ENCODE measurements around the gene KCNA3.

Gene KCNA3

DNA sequence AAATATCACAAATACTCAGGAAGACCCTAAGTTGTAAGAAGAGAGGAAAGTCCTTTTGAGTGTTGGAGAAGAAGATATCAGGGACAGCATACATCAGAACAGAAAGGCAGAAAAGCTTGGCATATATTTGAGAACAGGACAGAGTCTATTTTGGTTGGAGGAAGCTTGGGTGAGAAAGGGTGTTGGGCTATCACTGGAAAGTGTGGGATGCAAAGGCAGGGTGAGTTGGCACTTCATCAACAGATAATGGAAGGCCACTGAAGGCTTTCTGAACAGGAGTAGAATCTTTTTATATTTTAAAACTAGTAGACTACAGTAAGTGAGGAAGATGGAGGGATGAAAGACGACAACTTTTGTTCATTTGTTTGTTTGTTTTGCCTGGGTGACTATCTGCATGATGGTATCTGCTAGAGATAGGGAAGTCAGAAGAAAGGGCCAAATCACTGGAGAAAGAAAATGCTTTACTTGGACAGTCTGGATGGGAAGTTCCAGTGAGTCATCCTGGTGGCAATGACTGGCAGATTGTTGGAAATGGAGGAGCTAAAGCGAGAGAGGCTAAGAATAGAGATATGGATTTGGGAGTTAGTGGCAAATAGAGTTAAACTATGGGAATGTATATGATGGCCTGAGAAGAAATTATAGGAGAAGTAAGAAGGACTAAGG is 34.9 kb downstream of the KCNA3 start:
- DNase-seq (ENCODE audit: low spot score in 2 of 2) (no peak), ATAC-seq (ENCODE audit: low read depth) (no peak)
- no peaks in the 10 kb centered on the region for H3K36me3 Mint-ChIP-seq
- H3K4me1 Mint-ChIP-seq: peaks cover 35% of the 10 kb centered on the region
- H3K27me3 Mint-ChIP-seq: no peaks in the 10 kb centered on the region
- H3K4me3 Mint-ChIP-seq: no peak overlapping the region
- no peak overlapping the region for H3K27ac Mint-ChIP-seq
- H3K9me3 Mint-ChIP-seq: peaks cover 3% of the 10 kb centered on the region

DNA sequence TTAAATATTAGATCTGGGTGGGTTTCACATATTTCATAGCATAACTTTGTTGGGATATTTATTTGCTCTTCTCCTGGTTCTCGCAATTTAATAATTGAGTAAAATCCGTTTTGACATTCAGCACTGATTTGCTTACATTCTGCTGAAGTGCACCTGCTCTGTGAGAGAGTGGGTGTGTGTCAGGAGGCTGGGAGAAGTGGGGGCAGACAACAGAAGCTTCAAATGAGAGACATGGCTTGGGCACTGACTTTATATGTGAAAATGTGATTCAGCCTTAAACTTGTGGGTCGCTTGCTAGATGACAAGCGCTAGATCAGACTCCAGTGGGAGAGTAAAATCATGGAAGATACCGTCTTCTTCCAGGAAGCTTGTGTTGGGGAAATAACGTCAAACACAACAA is 36.2 kb downstream of the KCNA3 start:
- ATAC-seq (ENCODE audit: low read depth) (no peak), DNase-seq (ENCODE audit: low spot score in 2 of 2) (no peak)
- H3K4me1 Mint-ChIP-seq: peaks cover 40% of the 10 kb centered on the region
- H3K27me3 Mint-ChIP-seq: no peaks in the 10 kb centered on the region
- H3K36me3 Mint-ChIP-seq: no peaks in the 10 kb centered on the region
- H3K9me3 Mint-ChIP-seq: peaks cover 3% of the 10 kb centered on the region
- no peak overlapping the region for H3K27ac Mint-ChIP-seq
- no peak overlapping the region for H3K4me3 Mint-ChIP-seq

DNA sequence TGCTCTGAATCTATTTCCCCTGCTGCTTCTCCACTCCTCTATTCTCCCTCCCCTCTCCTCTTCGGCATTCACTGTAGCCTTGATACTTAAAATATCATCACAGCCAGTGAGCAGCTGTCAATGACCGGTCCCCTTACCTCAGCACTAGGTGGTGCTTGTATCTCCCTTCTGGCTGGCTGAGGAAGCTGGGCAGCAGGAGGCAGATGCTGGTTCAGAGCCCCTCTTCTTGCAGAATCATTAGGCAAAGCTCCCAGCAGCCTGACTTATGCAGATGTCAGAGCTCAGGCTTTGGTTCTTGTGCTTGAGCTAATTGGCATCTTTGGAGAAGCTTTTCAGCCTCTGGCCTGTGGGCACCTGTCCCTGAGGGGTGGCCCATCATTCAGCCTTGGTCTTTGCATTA is 36.7 kb downstream of the KCNA3 start:
- H3K27me3 Mint-ChIP-seq: no peaks in the 10 kb centered on the region
- DNase-seq (ENCODE audit: low spot score in 2 of 2): no peak
- peaks cover 3% of the 10 kb centered on the region for H3K9me3 Mint-ChIP-seq
- no peak overlapping the region for H3K4me3 Mint-ChIP-seq
- H3K27ac Mint-ChIP-seq: peak overlapping the region; percentile 11
- no peaks in the 10 kb centered on the region for H3K36me3 Mint-ChIP-seq
- ATAC-seq (ENCODE audit: low read depth): no peak
- H3K4me1 Mint-ChIP-seq: peaks cover 45% of the 10 kb centered on the region

DNA sequence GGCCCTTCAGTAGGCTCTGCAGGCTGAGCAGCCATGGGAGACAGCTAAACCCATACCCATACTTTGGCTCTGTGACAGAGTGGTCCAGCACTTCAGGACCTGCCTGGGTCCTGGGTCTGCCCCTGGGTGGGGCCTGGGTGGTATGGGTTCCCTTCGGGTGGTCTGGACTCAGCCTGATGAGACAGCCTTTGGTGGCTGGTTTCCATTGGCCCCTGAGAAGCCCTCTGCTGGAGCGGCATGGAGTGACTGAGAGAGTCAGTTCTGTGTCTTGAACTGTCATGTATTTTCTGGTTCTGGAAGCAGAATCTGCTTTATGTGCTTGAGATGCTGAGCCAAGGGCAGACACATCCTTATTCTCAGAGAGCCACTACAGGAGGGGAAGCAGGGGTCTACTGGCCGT is 37.3 kb downstream of the KCNA3 start:
- peaks cover 3% of the 10 kb centered on the region for H3K9me3 Mint-ChIP-seq
- no peaks in the 10 kb centered on the region for H3K27me3 Mint-ChIP-seq
- ATAC-seq (ENCODE audit: low read depth) (no peak), DNase-seq (ENCODE audit: low spot score in 2 of 2) (no peak)
- peaks cover 44% of the 10 kb centered on the region for H3K4me1 Mint-ChIP-seq
- H3K27ac Mint-ChIP-seq: no peak overlapping the region
- H3K4me3 Mint-ChIP-seq: no peak overlapping the region
- H3K36me3 Mint-ChIP-seq: no peaks in the 10 kb centered on the region

DNA sequence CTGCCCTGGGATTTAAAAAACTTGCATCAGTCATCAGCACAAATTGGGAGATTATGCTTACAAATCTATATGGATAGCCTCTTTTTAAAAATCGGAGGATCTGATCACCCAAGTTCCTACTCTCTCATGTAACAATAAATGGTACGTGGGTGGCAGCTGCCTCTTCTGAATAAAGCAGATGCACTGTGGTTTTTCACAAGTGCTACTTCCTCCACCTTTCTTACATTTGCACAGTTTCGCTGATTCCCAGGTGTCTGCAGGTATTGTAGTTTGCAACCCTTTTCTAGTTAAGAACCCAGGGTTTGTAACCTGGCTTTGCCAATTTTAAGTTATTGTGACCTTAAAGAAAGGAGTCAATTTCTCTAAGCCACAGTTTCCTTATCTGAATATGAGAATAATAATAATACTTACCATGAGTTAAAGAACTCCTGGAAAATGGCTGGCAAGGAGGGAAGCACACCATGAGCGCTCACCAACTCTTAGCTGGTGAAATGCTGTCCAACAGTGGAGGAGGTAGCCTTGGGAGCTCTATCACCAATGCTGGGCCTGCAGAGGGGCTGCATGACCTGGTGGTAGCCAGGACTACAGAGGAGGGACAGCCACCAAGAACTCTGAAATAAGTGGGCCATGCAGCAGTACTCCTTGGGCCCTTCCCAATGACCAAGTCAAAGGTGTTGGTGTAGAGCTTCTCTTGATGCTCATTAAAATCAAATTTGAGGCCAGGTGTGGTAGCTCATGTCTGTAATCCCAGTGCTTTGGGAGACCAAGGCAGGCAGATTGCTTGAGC is 38.4 kb downstream of the KCNA3 start:
- Mint-ChIP-seq H3K27me3 (no peaks in the 10 kb centered on the region), H3K27ac (peak overlapping the region; percentile 87), H3K4me1 (peaks cover 41% of the 10 kb centered on the region), H3K9me3 (peaks cover under 1% of the 10 kb centered on the region), H3K4me3 (peak overlapping the region; percentile 27), H3K36me3 (no peaks in the 10 kb centered on the region)
- ATAC-seq (ENCODE audit: low read depth) (peak; percentile 31), DNase-seq (ENCODE audit: low spot score in 2 of 2) (no peak)

DNA sequence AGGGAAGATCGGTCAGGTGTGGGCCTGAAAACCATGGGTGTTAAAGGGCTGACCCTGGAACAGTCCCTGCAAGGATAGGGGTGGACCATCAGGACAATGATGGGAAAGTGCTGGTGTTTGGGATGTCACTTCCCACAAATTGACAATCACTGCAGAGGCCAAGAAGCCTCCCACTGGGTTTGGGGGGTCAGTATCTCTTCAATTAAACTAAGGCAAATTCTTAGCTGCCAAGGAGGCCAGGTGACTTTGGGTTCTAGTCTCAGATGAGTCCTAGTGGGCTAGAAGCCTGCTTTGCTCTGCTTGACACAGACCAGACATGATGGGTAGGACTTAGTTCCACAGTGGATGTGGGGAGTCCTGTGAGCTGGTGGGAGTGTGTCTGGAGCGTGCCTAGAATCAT is 39.3 kb downstream of the KCNA3 start:
- Mint-ChIP-seq H3K9me3 (no peaks in the 10 kb centered on the region), H3K27me3 (no peaks in the 10 kb centered on the region), H3K4me3 (peak overlapping the region; percentile 27), H3K27ac (peak overlapping the region; percentile 87), H3K36me3 (no peaks in the 10 kb centered on the region), H3K4me1 (peaks cover 40% of the 10 kb centered on the region)
- no peak for ATAC-seq (ENCODE audit: low read depth)
- no peak for DNase-seq (ENCODE audit: low spot score in 2 of 2)

DNA sequence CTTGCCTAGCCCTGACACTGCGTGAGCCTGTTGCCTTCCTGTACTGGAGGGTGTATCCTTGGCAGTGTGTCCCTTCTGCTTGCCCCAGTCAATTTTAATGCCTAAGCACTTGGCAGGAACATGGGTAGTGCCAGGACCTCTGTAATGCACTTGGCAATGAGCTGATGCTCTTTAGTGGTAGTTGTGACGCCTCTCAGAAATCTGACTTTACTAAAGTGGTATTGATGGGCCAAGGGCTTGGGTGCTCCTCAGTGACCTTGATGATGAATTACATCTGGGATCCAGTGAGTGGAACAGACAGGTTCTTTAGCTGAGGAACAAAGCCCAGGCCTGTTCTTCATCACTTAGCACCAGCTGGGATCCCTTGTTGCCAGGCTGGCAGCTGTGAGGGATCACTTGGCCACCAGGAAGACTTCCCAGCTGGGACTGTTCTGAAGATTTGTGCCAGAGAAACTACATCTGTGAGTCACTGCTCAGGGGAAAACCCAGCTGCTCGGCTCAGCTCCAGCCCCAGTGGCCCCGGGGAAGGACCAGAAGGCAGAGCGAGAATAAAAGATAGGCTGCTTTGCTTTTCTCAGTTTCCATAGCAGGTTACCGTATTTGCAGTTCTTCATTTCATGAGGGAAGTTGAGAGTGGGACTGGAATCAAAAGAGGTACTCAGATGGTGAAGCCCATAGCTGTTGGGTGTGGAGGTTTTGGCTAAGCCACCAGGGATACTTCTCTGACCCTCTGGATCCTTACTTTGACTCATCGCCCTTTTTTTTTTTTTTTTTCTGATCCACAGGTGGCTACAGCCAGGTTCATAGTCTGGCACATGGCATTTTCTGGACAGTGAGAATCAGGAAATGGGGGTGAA is 40.1 kb downstream of the KCNA3 start:
- H3K27me3 Mint-ChIP-seq: no peaks in the 10 kb centered on the region
- peak overlapping the region; percentile 87 for H3K27ac Mint-ChIP-seq
- peak; percentile 65 for ATAC-seq (ENCODE audit: low read depth)
- DNase-seq (ENCODE audit: low spot score in 2 of 2): peak in 1 of 2 donors; percentile 56
- H3K4me3 Mint-ChIP-seq: peak overlapping the region; percentile 62
- H3K9me3 Mint-ChIP-seq: no peaks in the 10 kb centered on the region
- H3K36me3 Mint-ChIP-seq: no peaks in the 10 kb centered on the region
- peaks cover 35% of the 10 kb centered on the region for H3K4me1 Mint-ChIP-seq

DNA sequence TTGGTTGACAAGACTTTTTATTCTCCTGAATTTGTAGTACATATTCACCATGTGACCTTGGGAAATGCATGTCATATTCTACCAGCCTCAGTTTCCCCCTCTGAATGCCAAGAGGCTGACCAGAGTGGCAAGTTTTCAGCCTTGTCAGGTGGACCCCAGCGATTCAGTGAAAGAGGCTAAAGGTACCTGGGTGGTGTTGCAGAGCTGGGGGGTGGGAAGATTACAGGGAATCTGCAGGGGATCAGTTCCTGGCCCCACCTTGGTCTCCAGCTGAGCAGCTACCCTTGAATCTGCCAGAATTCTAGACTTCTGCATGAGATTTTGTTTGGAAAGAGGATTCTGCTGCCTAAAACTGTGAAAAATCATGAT is 40.7 kb downstream of the KCNA3 start:
- DNase-seq (ENCODE audit: low spot score in 2 of 2) (no peak), ATAC-seq (ENCODE audit: low read depth) (no peak)
- Mint-ChIP-seq H3K4me1 (peaks cover 35% of the 10 kb centered on the region), H3K27me3 (no peaks in the 10 kb centered on the region), H3K27ac (peak overlapping the region; percentile 87), H3K36me3 (no peaks in the 10 kb centered on the region), H3K9me3 (no peaks in the 10 kb centered on the region), H3K4me3 (no peak overlapping the region)

DNA sequence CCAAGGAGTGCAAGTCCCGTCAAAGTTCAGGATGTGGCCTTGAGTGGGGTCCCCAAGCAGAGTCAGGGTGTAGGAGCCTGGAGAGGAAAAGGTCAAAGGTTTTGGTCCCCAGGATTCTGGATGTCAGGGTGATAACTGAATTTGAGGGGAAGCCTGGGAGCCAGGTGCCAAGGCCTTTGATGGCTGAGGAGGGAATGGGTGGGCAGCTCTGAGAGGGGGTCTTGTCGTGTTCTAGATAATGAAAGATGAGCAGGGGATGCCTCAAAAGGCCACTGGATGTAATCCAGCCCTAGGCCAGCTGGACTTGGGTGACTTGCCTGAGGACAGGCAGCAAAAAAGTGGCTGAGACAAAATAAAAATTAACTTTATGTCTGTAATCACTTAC is 41.1 kb downstream of the KCNA3 start:
- peak overlapping the region; percentile 19 for H3K4me3 Mint-ChIP-seq
- H3K27me3 Mint-ChIP-seq: no peaks in the 10 kb centered on the region
- H3K4me1 Mint-ChIP-seq: peaks cover 36% of the 10 kb centered on the region
- no peaks in the 10 kb centered on the region for H3K9me3 Mint-ChIP-seq
- DNase-seq (ENCODE audit: low spot score in 2 of 2) (no peak), ATAC-seq (ENCODE audit: low read depth) (no peak)
- no peaks in the 10 kb centered on the region for H3K36me3 Mint-ChIP-seq
- H3K27ac Mint-ChIP-seq: peak overlapping the region; percentile 79

DNA sequence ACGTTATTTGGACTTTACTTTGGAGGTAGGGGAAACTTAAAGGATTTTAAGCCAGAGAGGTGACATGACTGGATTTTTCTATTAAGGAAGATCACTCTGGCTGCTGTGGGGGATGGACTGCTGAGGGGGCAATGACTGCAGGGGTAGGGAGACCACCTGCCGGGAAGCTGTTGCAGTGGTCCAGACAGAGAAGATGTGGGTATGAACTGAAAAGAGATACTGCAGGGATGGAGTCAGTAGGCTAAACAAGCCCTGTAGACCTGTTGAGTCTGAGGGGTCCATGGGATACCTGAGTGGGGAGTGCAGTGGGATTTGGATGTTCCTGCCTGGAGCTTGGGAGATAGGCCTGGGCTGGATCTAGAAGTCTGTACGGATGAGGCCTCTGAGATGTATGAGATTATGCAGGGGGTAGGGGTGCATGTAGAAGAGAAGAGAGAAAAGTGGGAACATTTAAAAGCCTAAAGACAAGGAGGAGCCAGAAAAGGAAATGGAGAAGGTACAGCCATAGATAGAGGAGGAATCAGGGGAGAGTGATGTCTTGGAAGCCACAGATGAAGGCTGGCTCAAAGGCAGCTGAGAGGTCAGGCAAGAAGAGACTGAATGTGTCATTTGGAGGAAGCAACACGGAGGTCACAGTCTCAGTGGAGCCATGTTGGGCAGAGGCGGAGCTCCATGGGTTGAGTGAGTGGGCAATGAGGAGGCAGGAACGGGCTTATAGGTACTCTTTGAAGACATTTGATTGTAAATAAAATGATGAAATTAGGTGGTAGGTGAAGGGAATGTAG is 42.7 kb downstream of the KCNA3 start:
- ATAC-seq (ENCODE audit: low read depth) (no peak), DNase-seq (ENCODE audit: low spot score in 2 of 2) (no peak)
- peaks cover 2% of the 10 kb centered on the region for H3K9me3 Mint-ChIP-seq
- no peak overlapping the region for H3K4me3 Mint-ChIP-seq
- no peak overlapping the region for H3K27ac Mint-ChIP-seq
- H3K4me1 Mint-ChIP-seq: peaks cover 39% of the 10 kb centered on the region
- H3K27me3 Mint-ChIP-seq: no peaks in the 10 kb centered on the region
- H3K36me3 Mint-ChIP-seq: no peaks in the 10 kb centered on the region

DNA sequence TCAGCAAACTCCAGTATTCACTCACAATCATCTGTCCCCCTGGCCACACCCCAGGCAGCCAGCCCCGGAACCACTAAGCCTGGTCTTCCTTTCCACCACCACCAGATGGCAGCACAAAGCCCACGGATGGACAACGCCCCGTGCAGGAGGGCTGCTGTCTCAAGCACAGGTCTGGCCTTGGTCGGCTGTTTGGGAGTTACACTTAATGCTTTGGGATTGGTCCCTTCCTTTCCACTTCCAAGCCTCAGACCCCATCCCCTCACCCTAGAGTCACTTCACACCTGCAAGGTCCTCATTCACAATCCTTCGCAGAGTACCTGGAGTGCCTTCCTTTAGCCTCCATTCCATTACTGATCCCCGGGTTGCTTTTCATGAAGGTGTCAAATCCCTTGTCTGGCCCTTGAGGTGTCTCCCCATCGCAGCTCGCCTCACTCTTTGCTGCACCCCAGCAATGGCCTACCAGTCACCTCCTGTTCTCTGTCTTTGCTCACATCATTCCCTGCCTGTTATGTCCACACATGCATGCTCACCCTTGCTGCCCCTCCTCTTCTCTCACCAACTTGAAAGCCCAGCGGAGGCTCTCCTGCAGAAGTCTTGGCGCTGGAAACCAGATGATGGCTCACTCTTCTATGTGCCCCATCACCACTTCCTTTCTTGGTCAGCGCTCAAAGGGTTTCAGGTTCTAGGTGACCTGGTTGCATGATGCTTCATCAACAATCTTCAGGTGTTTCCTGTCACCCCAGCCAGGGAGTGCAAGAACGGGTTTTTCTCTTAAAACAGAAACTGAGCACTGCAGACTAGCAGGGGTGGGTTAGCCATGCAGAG is 43.7 kb downstream of the KCNA3 start:
- peaks cover 2% of the 10 kb centered on the region for H3K9me3 Mint-ChIP-seq
- H3K36me3 Mint-ChIP-seq: no peaks in the 10 kb centered on the region
- peaks cover 37% of the 10 kb centered on the region for H3K4me1 Mint-ChIP-seq
- ATAC-seq (ENCODE audit: low read depth) (peak; percentile 72), DNase-seq (ENCODE audit: low spot score in 2 of 2) (peak; percentile 87 to 88)
- no peak overlapping the region for H3K27ac Mint-ChIP-seq
- H3K27me3 Mint-ChIP-seq: no peaks in the 10 kb centered on the region
- H3K4me3 Mint-ChIP-seq: no peak overlapping the region

DNA sequence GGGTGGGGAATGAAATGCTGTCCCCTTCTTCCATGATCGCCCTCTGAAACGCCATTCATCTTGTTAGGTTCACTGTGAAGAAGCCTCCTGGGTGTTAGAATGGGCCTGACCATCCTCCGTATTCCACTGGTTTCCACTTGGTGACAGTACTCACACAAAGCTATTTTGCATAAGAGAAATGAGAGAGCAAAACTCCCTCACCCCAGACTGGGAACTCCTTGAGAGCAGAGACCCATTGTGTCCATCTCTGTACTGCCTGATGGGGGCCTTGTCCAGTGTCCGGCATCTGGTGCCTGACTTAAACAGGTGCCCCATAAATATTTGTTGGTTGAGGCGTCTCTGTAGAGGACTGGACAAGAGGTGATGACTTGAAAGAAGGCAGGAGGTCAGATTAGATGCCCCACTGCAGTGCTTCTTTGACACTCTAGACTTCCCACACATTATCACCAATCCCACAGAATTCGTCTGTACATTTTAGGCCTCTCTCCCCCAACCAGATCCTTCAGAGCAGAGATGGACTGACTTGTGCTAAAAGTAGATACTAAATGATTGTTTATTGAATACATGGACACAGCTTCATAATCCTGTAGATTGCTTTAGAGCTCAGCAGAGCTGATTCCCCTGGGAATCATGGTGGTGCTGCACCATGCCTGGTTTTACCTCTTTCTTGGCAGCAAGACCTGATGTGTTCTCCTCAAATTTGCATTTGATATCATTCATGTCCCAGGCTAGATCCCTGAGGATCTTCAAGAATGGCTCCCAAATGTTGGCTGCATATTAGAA is 46.2 kb downstream of the KCNA3 start:
- peaks cover 16% of the 10 kb centered on the region for H3K4me1 Mint-ChIP-seq
- H3K27me3 Mint-ChIP-seq: no peaks in the 10 kb centered on the region
- ATAC-seq (ENCODE audit: low read depth): no peak
- no peak for DNase-seq (ENCODE audit: low spot score in 2 of 2)
- H3K4me3 Mint-ChIP-seq: no peak overlapping the region
- peaks cover 2% of the 10 kb centered on the region for H3K36me3 Mint-ChIP-seq
- H3K27ac Mint-ChIP-seq: no peak overlapping the region
- H3K9me3 Mint-ChIP-seq: peaks cover 5% of the 10 kb centered on the region
